Nucleus accumbens (tissue), 56 donors: ENCODE data around the gene ARHGAP19.
A peak's percentile ranks its signal among the peaks of the same experiment; 100 is the strongest.

Source experiments
- DNase-seq, 56 donors: peaks; one replicate each; lab custom pipeline; 2025; lab: John Stamatoyannopoulos, UW

The ARHGAP19 gene

DNA sequence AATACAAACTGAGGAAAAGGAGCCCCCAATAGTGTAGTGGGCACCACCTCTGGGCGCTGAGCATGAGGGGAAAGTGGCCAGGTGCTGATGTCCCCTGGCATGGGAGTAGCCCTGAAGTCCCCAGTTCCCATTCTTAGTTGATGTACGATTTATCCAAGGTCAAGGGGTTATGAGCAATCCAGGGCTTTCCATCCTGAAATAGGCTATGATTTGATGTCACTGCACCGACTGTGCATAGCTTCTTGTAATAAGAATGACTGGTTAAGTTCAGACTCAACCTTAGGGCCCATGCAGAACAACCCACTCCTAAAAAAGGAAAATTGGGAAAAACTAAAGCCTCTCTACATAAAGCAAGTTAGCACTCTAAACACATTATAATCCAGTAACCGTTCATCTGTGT is 31.1 kb upstream of the ARHGAP19 start:
- DNase-seq: no peak

DNA sequence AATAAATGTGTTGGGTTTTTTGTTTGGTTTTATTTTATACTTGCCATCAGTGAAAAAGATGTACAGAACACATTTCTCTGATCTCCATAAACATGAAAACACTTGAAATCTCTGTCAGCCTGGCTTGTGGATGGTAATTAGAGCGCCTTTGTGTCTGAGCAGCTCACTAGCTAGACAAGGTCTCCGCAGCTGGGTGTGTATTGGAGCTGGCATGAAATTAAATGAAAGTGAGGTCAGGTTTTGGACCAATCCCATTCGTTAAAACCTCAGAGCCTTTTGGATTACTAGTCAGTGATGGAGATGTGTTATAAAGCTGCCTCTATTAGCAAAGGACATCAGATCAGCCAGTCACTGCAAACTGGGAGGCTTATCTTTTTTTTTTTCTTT is 29.4 kb upstream of the ARHGAP19 start:
- DNase-seq: peak in 18 of 56 donors; percentile 8 to 52 (median 18)

DNA sequence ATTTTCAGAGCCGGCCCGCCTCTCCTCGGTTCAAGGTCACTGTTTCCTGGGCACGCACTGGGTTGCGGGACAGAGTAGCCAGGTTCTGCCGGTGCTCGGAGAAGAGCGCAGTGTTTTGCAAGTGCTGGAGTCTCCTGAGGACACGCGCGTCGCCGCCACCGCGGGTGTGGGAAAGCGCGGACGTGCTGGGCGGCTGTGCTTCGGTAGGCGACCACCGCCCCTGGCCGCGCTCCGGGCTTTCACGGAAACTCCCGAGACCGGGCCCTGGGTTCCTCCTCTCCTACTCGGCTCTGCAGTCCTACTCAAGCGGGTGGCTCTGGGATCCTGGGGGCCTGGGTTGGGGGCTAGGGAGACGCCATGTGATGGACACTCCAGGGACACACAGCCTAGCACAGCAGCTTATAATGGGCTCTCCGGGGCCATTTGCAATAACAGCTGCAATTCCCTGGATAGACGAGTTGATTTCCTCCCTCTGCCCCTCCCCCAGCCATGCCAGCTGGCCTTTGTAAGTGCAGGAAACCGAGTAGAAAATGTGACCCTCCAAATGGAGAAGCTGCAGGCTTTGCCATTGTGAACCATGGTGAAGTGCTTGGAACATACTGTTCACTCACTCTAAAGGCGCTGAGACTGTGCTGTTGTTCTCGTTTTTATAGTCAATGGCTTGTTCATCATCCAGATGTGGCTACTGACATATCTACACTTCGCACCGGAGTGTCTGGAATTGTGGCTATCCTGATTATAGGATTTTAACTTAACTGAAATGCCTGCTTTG is 28.8 kb upstream of the ARHGAP19 start:
- DNase-seq: peak in 43 of 56 donors; percentile 8 to 72 (median 34)

DNA sequence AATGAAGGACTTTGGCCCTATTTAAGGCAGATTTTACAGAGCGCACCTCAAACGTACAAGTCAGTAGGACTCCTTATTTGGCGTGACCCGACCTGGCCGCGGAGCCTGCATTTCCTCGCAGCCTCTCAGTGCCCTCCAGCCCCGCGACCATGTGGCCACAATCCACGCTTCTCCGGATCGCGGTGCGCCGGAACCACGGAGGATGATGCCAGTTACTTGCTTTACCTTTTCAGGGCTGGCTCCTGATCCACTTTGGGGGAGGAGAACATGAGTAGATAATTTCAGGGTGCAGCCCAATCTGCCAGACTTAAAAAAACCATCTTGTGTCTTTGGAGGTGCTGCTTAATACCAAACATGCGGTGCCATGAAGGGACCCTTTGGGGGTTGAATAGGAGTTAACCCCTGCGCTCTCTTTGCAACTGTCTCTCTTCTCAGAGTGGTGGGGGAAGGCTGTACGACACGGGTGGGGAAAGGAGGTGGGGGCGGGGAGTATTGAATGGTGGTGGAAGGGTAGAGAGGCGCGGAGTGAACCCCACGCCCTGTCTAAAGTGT is 28.1 kb upstream of the ARHGAP19 start:
- DNase-seq: peak in 14 of 56 donors; percentile 4 to 49 (median 30)

DNA sequence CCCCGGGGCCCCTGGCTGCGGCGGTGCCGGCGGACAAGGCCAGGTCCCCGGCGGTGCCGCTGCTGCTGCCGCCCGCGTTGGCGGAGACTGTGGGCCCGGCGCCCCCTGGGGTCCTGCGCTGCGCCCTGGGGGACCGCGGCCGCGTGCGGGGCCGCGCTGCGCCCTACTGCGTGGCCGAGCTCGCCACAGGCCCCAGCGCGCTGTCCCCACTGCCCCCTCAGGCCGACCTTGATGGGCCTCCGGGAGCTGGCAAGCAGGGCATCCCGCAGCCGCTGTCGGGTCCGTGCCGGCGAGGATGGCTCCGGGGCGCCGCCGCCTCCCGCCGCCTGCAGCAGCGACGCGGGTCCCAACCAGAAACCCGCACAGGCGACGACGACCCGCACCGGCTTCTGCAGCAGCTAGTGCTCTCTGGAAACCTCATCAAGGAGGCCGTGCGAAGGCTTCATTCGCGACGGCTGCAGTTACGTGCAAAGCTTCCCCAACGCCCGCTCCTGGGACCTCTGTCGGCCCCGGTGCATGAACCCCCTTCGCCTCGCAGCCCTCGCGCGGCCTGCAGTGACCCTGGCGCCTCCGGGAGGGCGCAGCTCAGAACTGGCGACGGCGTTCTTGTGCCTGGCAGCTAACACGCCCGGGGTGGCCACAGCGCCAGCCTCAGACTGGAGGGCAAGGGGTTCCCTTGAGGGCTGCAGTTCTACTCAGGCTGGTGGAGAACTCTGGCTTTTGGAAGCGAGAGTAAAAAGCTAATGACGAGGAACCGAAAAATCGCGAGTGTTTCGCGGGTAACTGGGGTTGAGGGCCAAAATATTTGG is 27.4 kb upstream of the ARHGAP19 start:
- peak in 43 of 56 donors; percentile 6 to 74 (median 41) for DNase-seq

DNA sequence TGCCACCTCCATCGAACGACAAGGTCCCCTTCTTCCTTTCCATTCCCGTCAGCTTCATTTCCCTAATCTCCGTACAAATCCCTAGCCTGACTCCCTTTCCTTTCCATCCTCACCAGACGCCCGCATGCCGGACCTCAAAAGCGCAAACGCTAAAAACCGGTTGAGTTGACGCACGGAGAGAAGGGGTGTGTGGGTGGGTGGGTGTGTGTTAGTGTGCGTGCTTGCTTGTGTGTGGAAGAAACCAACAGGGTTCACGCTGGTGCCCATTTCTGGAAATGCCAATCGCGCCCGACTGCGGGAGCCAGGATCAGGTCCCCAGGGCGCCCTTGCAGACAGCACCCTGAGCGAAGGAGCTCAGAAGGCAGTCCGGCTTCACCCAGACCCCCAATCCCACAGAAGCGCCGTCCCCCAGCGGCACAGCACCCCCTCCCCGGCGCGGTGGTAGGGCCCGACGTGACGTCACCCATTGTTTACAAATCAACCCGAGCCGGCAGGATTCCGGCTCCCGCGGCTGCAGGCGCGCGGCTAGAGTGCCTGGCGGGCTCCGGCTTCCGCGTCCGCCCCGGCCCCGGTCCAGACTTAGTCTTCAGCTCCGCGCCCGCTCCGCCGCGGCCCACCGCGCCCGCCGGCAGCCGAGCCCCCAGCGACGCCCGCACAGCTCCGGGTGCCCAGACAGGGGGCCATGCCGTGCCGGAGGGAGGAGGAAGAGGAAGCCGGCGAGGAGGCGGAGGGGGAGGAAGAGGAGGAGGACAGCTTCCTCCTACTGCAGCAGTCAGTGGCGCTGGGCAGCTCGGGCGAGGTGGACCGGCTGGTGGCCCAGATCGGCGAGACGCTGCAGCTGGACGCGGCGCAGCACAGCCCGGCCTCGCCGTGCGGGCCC is 26.6 kb upstream of the ARHGAP19 start, which contains the start of gene FRAT1:
Gene FRAT1 (plus strand): TSS at position 500 of the 880 bp plus-strand sequence. CDS start 183 bp downstream, at position 683.
- peak; percentile 47 to 95 (median 87) for DNase-seq

DNA sequence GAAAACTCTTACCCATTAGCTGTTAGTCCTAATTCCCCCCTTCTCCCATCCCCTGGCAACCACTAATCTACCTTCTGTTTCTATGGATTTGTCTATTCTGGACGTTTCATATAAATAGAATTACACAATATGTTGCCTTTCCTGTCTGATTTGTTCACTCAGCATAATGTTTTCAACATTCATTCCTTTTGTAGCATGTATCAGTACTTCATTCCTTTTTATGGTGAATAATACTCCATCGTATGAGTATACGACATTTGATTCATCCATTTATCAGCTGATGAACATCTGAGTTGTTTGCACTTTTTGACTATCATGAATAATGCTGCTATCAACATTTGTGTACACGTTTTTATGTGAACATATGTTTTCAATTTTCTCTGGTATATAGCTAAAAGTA is 22.2 kb upstream of the ARHGAP19 start:
- DNase-seq: no peak

DNA sequence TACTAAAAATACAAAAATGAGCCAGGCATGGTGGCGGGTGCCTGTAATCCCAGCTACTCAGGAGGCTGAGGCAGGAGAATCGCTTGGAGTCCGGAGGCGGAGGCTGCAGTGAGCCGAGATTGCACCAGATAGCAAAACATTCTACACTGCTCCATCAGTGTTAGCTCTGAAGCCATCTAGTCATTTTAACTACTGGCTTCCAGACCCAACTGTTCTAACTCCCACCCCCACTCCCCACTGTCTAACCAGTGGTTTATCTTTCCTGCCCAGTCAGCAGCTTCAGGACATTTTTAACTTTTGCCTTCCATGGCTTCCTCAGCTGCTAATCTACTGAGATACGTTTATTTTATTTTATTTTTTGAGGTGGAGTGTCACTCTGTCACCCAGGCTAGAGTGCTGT is 20.5 kb upstream of the ARHGAP19 start:
- DNase-seq: no peak

DNA sequence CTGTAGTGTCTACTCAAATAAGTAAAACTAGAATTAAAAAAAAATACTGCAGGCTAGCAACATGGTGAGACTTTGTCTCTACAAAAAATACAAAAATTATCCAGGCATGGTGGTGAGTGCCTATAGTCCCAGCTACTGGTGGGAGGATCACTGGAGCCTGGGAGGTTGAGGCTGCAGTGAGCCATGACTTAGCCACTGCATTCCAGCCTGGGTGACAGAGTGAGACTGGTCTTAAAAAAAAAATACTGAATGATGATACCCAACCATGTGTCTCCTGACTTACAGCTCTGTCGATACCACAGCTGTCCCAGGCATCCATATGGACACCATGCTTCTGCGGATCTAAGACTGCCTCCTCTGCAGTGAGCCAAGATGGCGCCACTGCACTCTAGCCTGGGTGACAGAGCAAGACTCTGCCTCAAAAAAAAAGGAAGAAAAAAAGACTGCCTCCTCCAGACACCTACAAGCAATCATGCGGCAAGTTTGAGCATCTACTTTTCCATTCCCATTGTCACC is 18.7 kb upstream of the ARHGAP19 start:
- DNase-seq: no peak

DNA sequence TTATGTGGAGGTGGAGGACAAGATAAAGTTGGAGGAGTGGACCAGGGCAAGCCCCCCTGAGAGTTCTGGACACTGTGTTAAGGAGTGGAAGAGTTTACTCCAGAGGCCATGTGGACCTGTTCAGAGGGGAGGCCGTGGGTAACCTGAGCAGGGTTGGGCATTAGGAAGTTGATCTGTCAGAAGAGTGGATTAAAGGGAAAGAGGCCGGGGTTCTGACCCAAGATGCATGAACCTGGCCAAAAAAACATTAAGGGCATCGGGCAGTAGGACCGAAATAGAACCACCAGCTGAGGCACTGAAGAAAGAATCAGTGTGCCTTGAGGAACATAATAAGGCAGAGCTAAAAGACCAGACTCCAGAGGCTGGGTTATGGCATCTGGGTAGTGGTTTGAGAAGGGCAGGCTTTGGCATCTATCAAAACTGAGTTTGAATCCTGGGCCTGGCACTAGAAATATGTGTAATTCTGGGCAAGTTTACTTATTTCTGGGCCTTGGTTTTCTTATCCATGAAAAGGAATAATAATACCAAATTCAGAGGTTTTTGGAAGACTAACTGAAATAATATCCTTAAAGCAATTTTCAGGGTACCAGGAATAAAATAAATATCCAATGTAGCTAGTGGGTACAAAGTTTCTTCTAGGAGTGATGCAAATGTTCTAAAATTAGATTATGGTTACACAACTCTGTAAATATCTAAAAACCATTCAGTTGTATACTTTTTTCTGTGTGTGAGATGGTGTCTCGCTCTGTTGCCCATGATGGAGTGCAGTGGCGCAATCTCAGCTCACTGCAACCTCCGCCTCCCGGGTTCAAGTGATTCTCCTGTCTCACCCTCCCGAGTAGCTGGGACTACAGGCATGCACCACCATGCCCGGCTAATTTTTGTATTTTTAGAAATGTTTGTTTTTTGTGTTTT is 15.7 kb upstream of the ARHGAP19 start:
- no peak for DNase-seq

DNA sequence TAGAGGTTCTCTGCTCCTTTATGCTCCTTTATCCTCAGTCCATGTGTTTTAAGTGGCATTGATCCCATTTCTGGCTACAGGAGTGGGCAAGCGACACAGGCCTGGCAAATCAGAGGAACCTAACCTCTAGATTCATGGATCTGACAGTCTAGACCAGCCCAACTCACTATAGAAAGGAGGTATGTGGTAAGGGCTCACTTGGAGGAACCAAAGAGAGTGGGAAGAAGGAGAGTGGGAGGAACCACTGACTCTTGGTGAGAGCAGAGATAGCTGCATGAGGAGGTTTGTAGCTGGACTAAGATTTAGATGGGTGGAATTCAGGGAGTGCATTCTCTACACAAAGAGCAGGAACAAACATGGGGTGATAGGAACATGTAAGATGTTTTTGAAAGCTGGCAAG is 15.0 kb upstream of the ARHGAP19 start:
- DNase-seq: no peak

DNA sequence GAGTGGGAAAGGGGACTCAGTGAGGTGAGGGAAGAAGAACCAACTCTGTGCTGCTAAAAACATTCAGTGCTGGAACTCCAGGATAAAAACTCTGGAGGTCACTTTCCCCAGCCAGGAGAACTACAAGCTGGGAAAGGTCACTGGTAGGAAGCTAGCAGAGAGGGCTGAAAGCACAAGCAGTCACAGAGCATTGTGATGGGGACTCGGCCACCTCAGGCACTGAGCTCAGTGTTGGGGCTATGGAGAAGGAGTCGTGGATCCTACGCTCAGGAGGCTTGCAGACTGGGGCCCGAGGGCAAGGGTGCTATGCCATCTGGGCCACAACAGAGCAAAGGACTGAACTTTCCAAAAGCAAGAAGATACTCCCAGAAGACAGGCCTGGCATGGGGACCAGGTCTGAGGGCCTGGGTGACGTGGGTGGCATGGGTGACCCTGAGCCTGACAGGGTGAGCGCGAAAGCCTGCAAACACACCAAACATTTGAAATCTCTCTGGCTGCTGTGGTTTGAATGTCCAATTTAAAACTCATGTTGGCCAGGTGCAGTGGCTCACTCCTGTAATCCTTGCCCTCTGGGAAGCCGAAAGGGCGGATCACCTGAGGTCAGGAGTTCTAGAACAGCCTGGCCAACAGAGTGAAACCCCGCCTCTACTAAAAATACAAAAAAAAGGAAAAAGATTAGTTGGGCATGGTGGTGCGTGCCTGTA is 9.8 kb upstream of the ARHGAP19 start:
- no peak for DNase-seq

DNA sequence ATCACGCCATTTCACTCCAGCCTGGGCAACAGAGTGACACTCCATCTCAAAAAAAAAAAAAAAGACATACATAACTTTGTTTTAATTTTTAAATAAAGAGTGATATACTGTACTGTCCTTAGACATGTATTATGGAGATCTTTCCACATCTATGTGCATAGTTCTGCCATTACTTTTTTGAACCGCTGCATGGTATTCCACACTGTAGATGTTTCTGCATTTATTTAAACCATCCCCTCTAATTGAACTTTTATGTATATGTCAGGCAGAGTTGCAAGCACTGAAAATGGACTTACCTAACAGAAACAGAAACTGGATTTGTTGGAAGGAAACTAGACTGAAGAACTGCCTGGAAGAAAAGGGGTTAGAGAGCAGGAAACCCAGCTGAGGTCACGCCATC is 8.5 kb upstream of the ARHGAP19 start:
- DNase-seq: no peak

DNA sequence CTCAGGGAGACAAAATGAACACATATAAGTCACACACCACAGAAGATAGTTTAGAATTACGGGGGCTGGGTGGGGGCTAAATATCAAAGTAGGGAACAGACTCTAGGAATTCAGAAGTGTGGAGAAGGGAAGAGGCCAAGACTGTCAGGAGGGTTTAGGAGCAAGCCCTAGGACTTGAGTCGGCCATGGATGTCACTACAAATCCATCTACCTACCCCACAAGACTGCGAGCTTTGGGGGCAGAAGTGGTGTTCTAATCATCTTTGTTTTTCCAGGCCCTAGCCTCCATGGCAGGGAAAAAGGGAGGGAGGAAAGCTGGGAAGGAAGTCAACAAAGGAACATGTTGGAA is 5.8 kb upstream of the ARHGAP19 start:
- DNase-seq: no peak

DNA sequence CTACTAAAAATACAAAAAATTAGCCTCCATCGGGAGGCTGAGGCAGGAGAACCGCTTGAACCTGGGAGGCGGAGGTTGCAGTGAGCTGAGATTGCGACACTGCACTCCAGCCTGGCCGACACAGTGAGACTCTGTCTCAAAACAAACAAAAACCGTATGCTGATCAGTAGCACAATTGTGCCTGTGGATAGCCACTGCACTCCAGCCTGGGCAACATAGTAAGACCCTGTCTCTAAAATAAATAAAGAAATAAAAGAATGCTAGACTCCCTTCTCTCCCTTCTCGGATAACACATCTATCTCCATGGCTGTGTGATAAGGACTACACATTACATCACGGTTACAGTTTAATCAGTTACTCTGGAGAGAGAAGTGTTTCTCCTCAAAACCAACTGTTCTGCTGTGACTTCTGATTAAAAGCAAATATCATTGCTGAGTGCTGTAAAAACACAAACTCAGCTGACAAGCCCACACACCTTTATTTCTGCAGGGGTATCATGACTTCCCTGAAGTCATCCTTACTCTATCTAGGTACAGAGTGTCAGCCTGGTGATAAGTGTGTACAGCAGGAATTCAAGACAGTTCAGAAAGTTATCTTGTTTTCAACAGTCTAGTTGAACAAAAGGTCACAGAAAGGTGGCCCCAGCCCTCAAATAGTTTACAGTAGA is 5.3 kb upstream of the ARHGAP19 start:
- DNase-seq: no peak

DNA sequence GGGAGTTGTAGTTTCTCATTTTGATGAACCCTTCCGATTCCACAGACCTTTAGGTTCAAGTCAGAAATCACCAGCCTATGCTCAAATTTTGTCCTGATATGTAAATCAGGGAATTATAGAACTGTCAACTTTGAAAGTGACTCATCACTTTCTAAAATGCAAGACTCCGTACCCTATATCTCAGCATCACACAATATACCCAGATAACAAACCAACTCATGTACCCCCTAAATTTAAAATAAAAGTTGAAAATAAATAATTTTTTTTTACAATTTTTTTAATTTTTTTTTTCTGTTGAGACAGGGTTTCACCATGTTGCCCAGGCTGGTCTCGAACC is 393 bp upstream of the ARHGAP19 start:
- no peak for DNase-seq

DNA sequence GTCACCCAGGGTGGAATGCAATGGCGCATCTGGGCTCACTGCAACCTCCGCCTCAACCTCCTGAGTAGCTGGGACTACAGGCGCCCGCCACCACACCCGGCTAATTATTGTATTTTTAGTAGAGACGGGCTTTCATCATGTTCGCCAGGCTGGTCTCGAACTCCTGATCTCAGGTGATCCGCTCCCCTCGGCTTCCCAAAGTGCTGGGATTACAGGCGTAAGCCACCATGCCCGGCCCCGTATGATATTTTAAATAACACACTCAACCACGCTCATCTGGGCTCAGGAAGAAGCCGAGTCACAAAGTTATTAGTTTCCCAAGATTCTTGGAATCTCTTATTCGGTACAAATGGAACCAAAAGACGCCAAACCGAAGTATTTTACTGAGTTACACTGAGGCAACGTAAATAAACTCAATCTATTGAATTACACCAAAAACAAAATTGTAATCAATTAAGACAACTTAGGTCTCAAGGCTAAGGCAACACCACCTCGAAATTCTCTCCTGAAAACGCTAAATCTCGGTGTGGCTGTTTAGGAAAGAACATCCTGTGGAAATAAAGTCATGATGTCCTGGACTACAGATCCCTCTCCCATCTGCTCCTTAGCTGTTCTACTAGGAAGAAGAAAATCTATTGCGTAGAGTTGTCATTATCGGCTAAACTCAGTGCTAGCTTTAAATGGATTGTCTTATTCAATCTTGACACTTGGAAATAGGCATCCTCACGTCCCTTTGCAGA is 910 bp downstream of the ARHGAP19 start:
- DNase-seq: no peak
